PFSK-1 (cell line): Measurements from ENCODE around the gene PPP4R3A.

ENCODE experiments used
- FOXP2 ChIP-seq: optimal IDR thresholded peaks from 2 replicates; pipeline ENCODE3; 2011; ENCODE audit warnings: borderline replicate concordance, control low read depth, inconsistent platforms; ENCODE audit not compliant: insufficient read depth; ENCODE audit errors: extremely low read length, extremely low read depth
- POLR2AphosphoS5 ChIP-seq: IDR thresholded peaks from 2 replicates; pipeline ENCODE4 v1.6.1; 2012; ENCODE audit warnings: low read depth, mild to moderate bottlenecking, control low read depth, low read length, moderate library complexity
- SIN3A ChIP-seq: IDR thresholded peaks from 2 replicates; pipeline ENCODE4 v1.6.1; 2012; ENCODE audit warnings: mild to moderate bottlenecking, low read length, moderate library complexity, borderline replicate concordance; ENCODE audit not compliant: insufficient read depth
- TAF1 ChIP-seq: IDR thresholded peaks from 2 replicates; pipeline ENCODE4 v1.6.1; 2012; ENCODE audit warnings: low read length, control low read depth, borderline replicate concordance; ENCODE audit not compliant: insufficient read depth
- TF ChIP-seq, protein P1 (sequence below), 2 experiments: IDR thresholded peaks; 2 replicates each; pipeline versions ENCODE4 v1.6.1 to v1.8.0; 2011 to 2012; ENCODE audit warnings: low read depth in 2 of 2, low read length in 2 of 2, control low read depth in 1 of 2, inconsistent platforms in 1 of 2, mild to moderate bottlenecking in 1 of 2, moderate library complexity in 1 of 2; ENCODE audit not compliant: insufficient read depth in 1 of 2

DNA sequence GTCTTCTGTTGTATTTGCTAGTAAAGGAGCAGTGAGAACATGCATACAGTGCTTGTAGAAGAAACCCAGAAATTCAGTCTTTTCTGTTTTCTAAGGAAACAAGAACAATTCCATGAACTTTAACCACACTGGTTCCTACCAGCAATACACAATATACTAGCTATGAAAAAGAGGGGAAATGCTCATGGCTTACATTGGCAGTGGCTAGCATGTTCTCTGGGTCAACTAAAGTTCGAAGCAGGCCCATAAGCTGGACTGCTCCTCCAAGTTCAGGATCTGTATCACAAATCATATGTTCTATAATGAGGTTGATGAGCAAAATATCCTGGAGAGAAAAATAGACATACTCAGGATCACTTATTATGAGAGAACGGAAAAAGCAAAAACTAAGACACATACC lies 37.1 kb downstream of the PPP4R3A start:
- TF ChIP-seq POLR2AphosphoS5 (no peak), SIN3A (no peak), TAF1 (no peak), FOXP2 (no peak)
- TF ChIP-seq, protein P1, sequence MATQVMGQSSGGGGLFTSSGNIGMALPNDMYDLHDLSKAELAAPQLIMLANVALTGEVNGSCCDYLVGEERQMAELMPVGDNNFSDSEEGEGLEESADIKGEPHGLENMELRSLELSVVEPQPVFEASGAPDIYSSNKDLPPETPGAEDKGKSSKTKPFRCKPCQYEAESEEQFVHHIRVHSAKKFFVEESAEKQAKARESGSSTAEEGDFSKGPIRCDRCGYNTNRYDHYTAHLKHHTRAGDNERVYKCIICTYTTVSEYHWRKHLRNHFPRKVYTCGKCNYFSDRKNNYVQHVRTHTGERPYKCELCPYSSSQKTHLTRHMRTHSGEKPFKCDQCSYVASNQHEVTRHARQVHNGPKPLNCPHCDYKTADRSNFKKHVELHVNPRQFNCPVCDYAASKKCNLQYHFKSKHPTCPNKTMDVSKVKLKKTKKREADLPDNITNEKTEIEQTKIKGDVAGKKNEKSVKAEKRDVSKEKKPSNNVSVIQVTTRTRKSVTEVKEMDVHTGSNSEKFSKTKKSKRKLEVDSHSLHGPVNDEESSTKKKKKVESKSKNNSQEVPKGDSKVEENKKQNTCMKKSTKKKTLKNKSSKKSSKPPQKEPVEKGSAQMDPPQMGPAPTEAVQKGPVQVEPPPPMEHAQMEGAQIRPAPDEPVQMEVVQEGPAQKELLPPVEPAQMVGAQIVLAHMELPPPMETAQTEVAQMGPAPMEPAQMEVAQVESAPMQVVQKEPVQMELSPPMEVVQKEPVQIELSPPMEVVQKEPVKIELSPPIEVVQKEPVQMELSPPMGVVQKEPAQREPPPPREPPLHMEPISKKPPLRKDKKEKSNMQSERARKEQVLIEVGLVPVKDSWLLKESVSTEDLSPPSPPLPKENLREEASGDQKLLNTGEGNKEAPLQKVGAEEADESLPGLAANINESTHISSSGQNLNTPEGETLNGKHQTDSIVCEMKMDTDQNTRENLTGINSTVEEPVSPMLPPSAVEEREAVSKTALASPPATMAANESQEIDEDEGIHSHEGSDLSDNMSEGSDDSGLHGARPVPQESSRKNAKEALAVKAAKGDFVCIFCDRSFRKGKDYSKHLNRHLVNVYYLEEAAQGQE (IDR thresholded peaks at IDR 0.05; ENCODE audit: insufficient read depth in 1 of 2, low read depth in 2 of 2, low read length in 2 of 2), result no peak
